ENCODE results near the gene PPP1R10.

GRCh38 chr6:30601436-30601814, 15.6 kb downstream of the PPP1R10 start:
- TF ChIP-seq CTCF (IDR thresholded peaks at IDR 0.05 in 8 of 11, conservative IDR thresholded peaks at IDR 0.05 in 3 of 11) (no peak), POLR2AphosphoS5 (IDR thresholded peaks at IDR 0.05) (no peak)
